ENCODE measurements around the gene B4GALT2. TPM values are rescaled to one million over a fixed set of nuclear protein-coding genes. Genes with fewer than 3 reads are reported as not detected.

B4GALT2 gene
- total and polyA plus RNA-seq, 2 donors (not counting 3 experiments of a cell fraction or from before 2014, with no cell fraction given): 80.0 to 103 TPM

- Histone ChIP-seq H3K27ac (ENCODE audit: insufficient read depth, low read depth, low read length) (no peak overlapping the region), H3K79me2 (ENCODE audit: control insufficient read depth, insufficient read depth, low read length) (no peaks in the 10 kb centered on the region), H2AFZ (ENCODE audit: low read depth, low read length) (no peak overlapping the region), H4K20me1 (replicated peaks; ENCODE audit: control insufficient read depth, extremely low read depth, insufficient read depth, low read length) (no peaks in the 10 kb centered on the region), H3K4me2 (ENCODE audit: insufficient read depth, low read length) (no peak overlapping the region), H3K36me3 (ENCODE audit: control insufficient read depth in 2 of 2, extremely low read depth in 1 of 2, insufficient read depth in 2 of 2, low read length in 2 of 2) (peaks cover 2 to 26% of the 10 kb centered on the region in 2 experiments), H3K9ac (replicated peaks; ENCODE audit: extremely low read depth, insufficient read depth, low read length) (no peak overlapping the region), H3K4me1 (ENCODE audit: control insufficient read depth, extremely low read depth, insufficient read depth, low read length) (no peaks in the 10 kb centered on the region), H3K4me3 (replicated peaks in 1 of 3; ENCODE audit: insufficient read depth in 1 of 3, low read depth in 1 of 3, low read length in 3 of 3) (no peak overlapping the region), H3K9me1 (replicated peaks; ENCODE audit: control insufficient read depth, extremely low read depth, insufficient read depth, low read length) (no peaks in the 10 kb centered on the region), H3K9me3 (replicated peaks; ENCODE audit: control insufficient read depth, insufficient read depth, low read length) (no peaks in the 10 kb centered on the region), H3K27me3 (ENCODE audit: control insufficient read depth in 2 of 2, insufficient read depth in 2 of 2, low read length in 2 of 2) (no peaks in the 10 kb centered on the region)
- ChIA-PET CTCF (no interaction called here), POLR2A (no interaction called here)
- BruUV-seq (replicated peaks): no TSS peak
- intact Hi-C loops (cut with micrococcal nuclease): no loop called here
- FAIRE-seq (no peak), DNase-seq (ENCODE audit: low read depth, low spot score) (no peak)
- dilution Hi-C loops (cut with MboI; ENCODE audit: extremely low pct_ligation_motif_present, low sequenced_read_pairs): no loop called here
- TF ChIP-seq MAX (IDR thresholded peaks at IDR 0.05; ENCODE audit: insufficient read depth, insufficient read length) (no peak), FOS (IDR thresholded peaks at IDR 0.05; ENCODE audit: borderline replicate concordance, insufficient read depth, low read length) (no peak), MYC (IDR thresholded peaks at IDR 0.05; ENCODE audit: low read depth, low read length) (no peak), EZH2 (IDR thresholded peaks at IDR 0.05; ENCODE audit: borderline replicate concordance, low read depth, low read length, severe bottlenecking) (no peak), POLR2AphosphoS5 (IDR thresholded peaks at IDR 0.05; ENCODE audit: insufficient read depth, low read depth, low read length) (no peak)
Observed at GRCh38 chr1:43963006-43963405, 16.0 kb upstream of the B4GALT2 start.

GRCh38 chr1:43963890-43964289, 15.1 kb upstream of the B4GALT2 start:
- no peaks in the 10 kb centered on the region for H3K4me1 ChIP-seq (ENCODE audit: control insufficient read depth, extremely low read depth, insufficient read depth, low read length)
- H3K79me2 ChIP-seq (ENCODE audit: control insufficient read depth, insufficient read depth, low read length): no peaks in the 10 kb centered on the region
- H3K36me3 ChIP-seq (ENCODE audit: control insufficient read depth in 2 of 2, extremely low read depth in 1 of 2, insufficient read depth in 2 of 2, low read length in 2 of 2): peaks cover 0 to 21% of the 10 kb centered on the region in 2 experiments
- H3K27me3 ChIP-seq (ENCODE audit: control insufficient read depth in 2 of 2, insufficient read depth in 2 of 2, low read length in 2 of 2): no peaks in the 10 kb centered on the region
- H3K4me3 ChIP-seq (replicated peaks in 1 of 3; ENCODE audit: insufficient read depth in 1 of 3, low read depth in 1 of 3, low read length in 3 of 3): no peak overlapping the region
- no peak for DNase-seq (ENCODE audit: low read depth, low spot score)
- intact Hi-C loops (cut with micrococcal nuclease): no loop called here
- no peak overlapping the region for H3K9ac ChIP-seq (replicated peaks; ENCODE audit: extremely low read depth, insufficient read depth, low read length)
- no peaks in the 10 kb centered on the region for H3K9me3 ChIP-seq (replicated peaks; ENCODE audit: control insufficient read depth, insufficient read depth, low read length)
- no TSS peak for BruUV-seq (replicated peaks)
- POLR2A ChIA-PET: no interaction called here
- H2AFZ ChIP-seq (ENCODE audit: low read depth, low read length): no peak overlapping the region
- no peaks in the 10 kb centered on the region for H3K9me1 ChIP-seq (replicated peaks; ENCODE audit: control insufficient read depth, extremely low read depth, insufficient read depth, low read length)
- no peak for FAIRE-seq
- no peaks in the 10 kb centered on the region for H4K20me1 ChIP-seq (replicated peaks; ENCODE audit: control insufficient read depth, extremely low read depth, insufficient read depth, low read length)
- dilution Hi-C loops (cut with MboI; ENCODE audit: extremely low pct_ligation_motif_present, low sequenced_read_pairs): no loop called here
- CTCF ChIA-PET: interaction anchor here (1.3 kb wide), 1 partner anchor 29 kb away, joined by 4 read pairs; no protein-coding TSS in a partner anchor
- H3K27ac ChIP-seq (ENCODE audit: insufficient read depth, low read depth, low read length): no peak overlapping the region
- TF ChIP-seq EZH2 (IDR thresholded peaks at IDR 0.05; ENCODE audit: borderline replicate concordance, low read depth, low read length, severe bottlenecking) (no peak), FOS (IDR thresholded peaks at IDR 0.05; ENCODE audit: borderline replicate concordance, insufficient read depth, low read length) (no peak), POLR2AphosphoS5 (IDR thresholded peaks at IDR 0.05; ENCODE audit: insufficient read depth, low read depth, low read length) (no peak), POLR2A (IDR thresholded peaks at IDR 0.05; ENCODE audit: low read depth, low read length) (no peak), GATA2 (IDR thresholded peaks at IDR 0.05; ENCODE audit: insufficient read depth, insufficient read length, low read depth, low read length) (no peak), CTCF (IDR thresholded peaks at IDR 0.05; ENCODE audit: extremely low read depth in 1 of 2, insufficient read depth in 1 of 2, low read depth in 1 of 2, low read length in 2 of 2) (no peak), MYC (IDR thresholded peaks at IDR 0.05; ENCODE audit: low read depth, low read length) (no peak), MAX (IDR thresholded peaks at IDR 0.05; ENCODE audit: insufficient read depth, insufficient read length) (no peak), JUN (IDR thresholded peaks at IDR 0.05; ENCODE audit: borderline replicate concordance, insufficient read depth, insufficient read length, low read depth) (no peak)
- no peak overlapping the region for H3K4me2 ChIP-seq (ENCODE audit: insufficient read depth, low read length)

Data from endothelial cell of umbilical vein (primary cell).